ENCODE results near the gene MORN5. TPM values are rescaled to one million over a fixed set of nuclear protein-coding genes. Genes with fewer than 3 reads are reported as not detected.
A peak's percentile ranks its signal among the peaks of the same experiment; 100 is the strongest.

MORN5 gene
- total RNA-seq, 1 donor from 2014 or later: 0.57 TPM

DNA sequence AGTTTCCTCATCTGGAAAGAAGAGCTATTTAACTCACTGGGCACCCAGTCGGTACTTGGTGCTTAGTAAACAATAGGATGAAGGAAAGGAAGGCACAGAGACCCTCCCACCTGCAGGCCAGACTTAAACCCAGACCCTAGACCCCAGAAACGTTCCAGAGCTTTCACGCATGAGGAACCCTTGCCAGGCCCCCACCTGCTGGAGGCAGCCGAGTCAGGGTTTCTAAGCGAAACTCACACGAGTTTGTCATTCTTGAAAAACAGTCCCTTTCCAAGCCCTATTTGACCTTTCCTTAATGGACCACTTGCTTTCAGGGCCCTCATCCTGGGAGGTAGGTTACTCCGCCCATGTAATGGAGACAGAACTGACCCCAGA lies 30.8 kb upstream of the MORN5 start:
- Mint-ChIP-seq H3K9me3 (ENCODE audit: low read depth) (no peaks in the 10 kb centered on the region), H3K4me1 (ENCODE audit: low read depth) (peaks cover 15% of the 10 kb centered on the region), H3K27me3 (peaks cover 84% of the 10 kb centered on the region), H3K36me3 (ENCODE audit: insufficient read depth) (no peaks in the 10 kb centered on the region), H3K4me3 (ENCODE audit: low read depth) (no peak overlapping the region), H3K27ac (no peak overlapping the region)
- no peak for DNase-seq (ENCODE audit: low spot score, unreplicated experiment)
- TF ChIP-seq CTCF (IDR thresholded peaks at IDR 0.05; ENCODE audit: unreplicated experiment): no peak

- no peaks in the 10 kb centered on the region for H3K9me3 Mint-ChIP-seq (ENCODE audit: low read depth)
- DNase-seq (ENCODE audit: low spot score, unreplicated experiment): no peak
- peaks cover 15% of the 10 kb centered on the region for H3K4me1 Mint-ChIP-seq (ENCODE audit: low read depth)
- H3K27me3 Mint-ChIP-seq: peaks cover 82% of the 10 kb centered on the region
- TF ChIP-seq CTCF (IDR thresholded peaks at IDR 0.05; ENCODE audit: unreplicated experiment): no peak
- no peak overlapping the region for H3K27ac Mint-ChIP-seq
- H3K4me3 Mint-ChIP-seq (ENCODE audit: low read depth): no peak overlapping the region
- H3K36me3 Mint-ChIP-seq (ENCODE audit: insufficient read depth): no peaks in the 10 kb centered on the region
Measured at GRCh38 chr9:122129969-122130368, 29.7 kb upstream of the MORN5 start.

GRCh38 chr9:122130837-122131236 lies 28.9 kb upstream of the MORN5 start:
- H3K27me3 Mint-ChIP-seq: peaks cover 79% of the 10 kb centered on the region
- no peak overlapping the region for H3K27ac Mint-ChIP-seq
- H3K4me3 Mint-ChIP-seq (ENCODE audit: low read depth): no peak overlapping the region
- H3K9me3 Mint-ChIP-seq (ENCODE audit: low read depth): no peaks in the 10 kb centered on the region
- TF ChIP-seq CTCF (IDR thresholded peaks at IDR 0.05; ENCODE audit: unreplicated experiment): no peak
- no peak for DNase-seq (ENCODE audit: low spot score, unreplicated experiment)
- no peaks in the 10 kb centered on the region for H3K36me3 Mint-ChIP-seq (ENCODE audit: insufficient read depth)
- peaks cover 13% of the 10 kb centered on the region for H3K4me1 Mint-ChIP-seq (ENCODE audit: low read depth)

- no peaks in the 10 kb centered on the region for H3K9me3 Mint-ChIP-seq (ENCODE audit: low read depth)
- H3K36me3 Mint-ChIP-seq (ENCODE audit: insufficient read depth): no peaks in the 10 kb centered on the region
- peaks cover 76% of the 10 kb centered on the region for H3K27me3 Mint-ChIP-seq
- TF ChIP-seq CTCF (IDR thresholded peaks at IDR 0.05; ENCODE audit: unreplicated experiment): no peak
- H3K27ac Mint-ChIP-seq: peak overlapping the region; percentile 18
- H3K4me3 Mint-ChIP-seq (ENCODE audit: low read depth): no peak overlapping the region
- DNase-seq (ENCODE audit: low spot score, unreplicated experiment): no peak
- H3K4me1 Mint-ChIP-seq (ENCODE audit: low read depth): peaks cover 8% of the 10 kb centered on the region
Measured at GRCh38 chr9:122131401-122132001, 28.2 kb upstream of the MORN5 start.

- no peaks in the 10 kb centered on the region for H3K9me3 Mint-ChIP-seq (ENCODE audit: low read depth)
- no peaks in the 10 kb centered on the region for H3K36me3 Mint-ChIP-seq (ENCODE audit: insufficient read depth)
- no peak overlapping the region for H3K4me3 Mint-ChIP-seq (ENCODE audit: low read depth)
- H3K4me1 Mint-ChIP-seq (ENCODE audit: low read depth): peaks cover 5% of the 10 kb centered on the region
- H3K27me3 Mint-ChIP-seq: peaks cover 71% of the 10 kb centered on the region
- H3K27ac Mint-ChIP-seq: no peak overlapping the region
- no peak for TF ChIP-seq CTCF (IDR thresholded peaks at IDR 0.05; ENCODE audit: unreplicated experiment)
- DNase-seq (ENCODE audit: low spot score, unreplicated experiment): no peak
Measured at GRCh38 chr9:122132539-122132938, 27.2 kb upstream of the MORN5 start.

All from progenitor cell of endocrine pancreas (in vitro differentiated cells).